Kidney epithelial cell (primary cell): ENCODE measurements around the gene VAV2. TPM values are rescaled to one million over a fixed set of nuclear protein-coding genes. Genes with fewer than 3 reads are reported as not detected.

Source experiments
- DNase-seq: peaks from one replicate; pipeline ENCODE4 v3.0.0-alpha.2; 2010; ENCODE audit warnings: low read depth
- H3K27me3 ChIP-seq: 2 replicates; pipeline ENCODE4 v1.6.0; 2011; ENCODE audit warnings: low read length; ENCODE audit not compliant: control insufficient read depth, insufficient read depth
- H3K36me3 ChIP-seq: 2 replicates; pipeline ENCODE4 v1.5.1; 2011; ENCODE audit warnings: low read length; ENCODE audit not compliant: control insufficient read depth, insufficient read depth
- H3K4me3 ChIP-seq: 2 replicates; pipeline ENCODE4 v1.5.1; 2011; ENCODE audit warnings: low read depth, mild to moderate bottlenecking, control low read depth, low read length
- total RNA-seq: library from RNA; depleted of rRNA; stranded (reverse); fragments of >200 nt; gene quantifications from 2 replicates; pipeline ENCODE4 v1.2.3, GENCODE V29; 2015
- TF ChIP-seq, protein P1 (sequence below): IDR thresholded peaks from 2 replicates; pipeline ENCODE4 v1.5.1; 2011; ENCODE audit warnings: mild to moderate bottlenecking, moderate library complexity, low read length, control low read depth, inconsistent platforms; ENCODE audit not compliant: insufficient read depth, poor library complexity, severe bottlenecking

VAV2 gene
- total RNA-seq, 1 donor from 2014 or later: 37.8 TPM

DNA sequence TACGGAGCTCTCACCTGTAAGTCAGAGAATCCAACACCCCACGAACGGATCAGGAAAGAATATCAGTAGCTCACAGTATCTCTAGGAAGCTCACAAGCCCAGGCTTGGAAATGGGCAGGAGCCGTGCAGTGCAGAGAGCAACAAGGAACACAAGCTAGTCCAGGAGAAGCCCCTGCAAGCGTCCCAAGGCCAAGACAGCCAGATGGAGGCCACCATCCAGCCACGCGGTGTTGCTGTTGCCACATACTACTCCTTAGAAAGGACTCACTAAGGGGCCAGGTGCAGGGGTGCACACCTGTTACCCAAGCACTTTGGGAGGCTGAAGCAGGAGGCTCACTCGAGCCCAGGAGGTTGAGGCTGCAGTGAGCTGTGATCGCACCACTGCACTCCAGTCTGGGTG lies 15.4 kb upstream of the VAV2 start:
- Histone ChIP-seq H3K4me3 (no peak overlapping the region), H3K27me3 (peaks cover 5% of the 10 kb centered on the region), H3K36me3 (no peaks in the 10 kb centered on the region)
- no peak for DNase-seq
- TF ChIP-seq, protein P1, sequence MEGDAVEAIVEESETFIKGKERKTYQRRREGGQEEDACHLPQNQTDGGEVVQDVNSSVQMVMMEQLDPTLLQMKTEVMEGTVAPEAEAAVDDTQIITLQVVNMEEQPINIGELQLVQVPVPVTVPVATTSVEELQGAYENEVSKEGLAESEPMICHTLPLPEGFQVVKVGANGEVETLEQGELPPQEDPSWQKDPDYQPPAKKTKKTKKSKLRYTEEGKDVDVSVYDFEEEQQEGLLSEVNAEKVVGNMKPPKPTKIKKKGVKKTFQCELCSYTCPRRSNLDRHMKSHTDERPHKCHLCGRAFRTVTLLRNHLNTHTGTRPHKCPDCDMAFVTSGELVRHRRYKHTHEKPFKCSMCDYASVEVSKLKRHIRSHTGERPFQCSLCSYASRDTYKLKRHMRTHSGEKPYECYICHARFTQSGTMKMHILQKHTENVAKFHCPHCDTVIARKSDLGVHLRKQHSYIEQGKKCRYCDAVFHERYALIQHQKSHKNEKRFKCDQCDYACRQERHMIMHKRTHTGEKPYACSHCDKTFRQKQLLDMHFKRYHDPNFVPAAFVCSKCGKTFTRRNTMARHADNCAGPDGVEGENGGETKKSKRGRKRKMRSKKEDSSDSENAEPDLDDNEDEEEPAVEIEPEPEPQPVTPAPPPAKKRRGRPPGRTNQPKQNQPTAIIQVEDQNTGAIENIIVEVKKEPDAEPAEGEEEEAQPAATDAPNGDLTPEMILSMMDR: no peak

DNA sequence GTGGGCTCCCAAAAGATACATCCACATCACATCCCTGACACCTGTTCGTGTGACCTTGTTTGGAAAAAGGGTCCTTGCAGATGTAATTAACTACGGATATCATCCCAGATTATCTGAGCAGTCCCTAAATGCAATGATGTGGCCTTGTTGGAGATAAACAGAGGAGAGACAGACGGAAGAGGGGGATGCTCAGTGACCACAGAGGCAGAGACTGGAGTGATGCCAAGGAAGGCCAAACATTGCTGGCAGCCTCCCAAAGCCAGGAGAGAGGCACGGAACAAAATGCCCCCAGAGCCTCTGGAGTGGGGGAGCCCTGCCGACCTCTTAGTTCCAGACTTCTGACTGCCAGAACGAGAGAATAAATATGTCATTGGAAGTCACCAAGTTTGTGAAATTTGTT lies 15.0 kb upstream of the VAV2 start:
- TF ChIP-seq, protein P1: no peak
- no peak overlapping the region for H3K4me3 ChIP-seq
- H3K36me3 ChIP-seq: no peaks in the 10 kb centered on the region
- peaks cover 5% of the 10 kb centered on the region for H3K27me3 ChIP-seq
- no peak for DNase-seq

DNA sequence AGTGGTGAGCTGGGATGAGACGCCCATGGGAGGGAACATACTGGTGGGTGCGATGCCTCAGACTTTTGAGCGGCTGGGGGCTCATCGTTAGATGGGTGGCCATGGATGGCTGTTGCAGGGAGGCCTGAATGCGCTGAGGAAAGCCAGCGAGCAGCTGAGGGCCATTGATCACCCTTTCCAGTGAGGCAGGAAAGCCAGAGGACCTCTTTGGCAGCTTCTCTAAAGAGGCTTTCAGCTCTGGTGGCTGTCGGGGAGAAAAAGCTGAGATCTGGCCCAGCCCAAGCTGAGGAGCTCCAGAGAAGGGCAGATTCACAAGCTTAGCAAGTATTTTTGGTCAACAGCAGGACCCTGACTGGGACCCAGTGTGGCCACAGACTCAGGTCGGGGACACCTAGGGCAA lies 13.3 kb upstream of the VAV2 start:
- Histone ChIP-seq H3K36me3 (no peaks in the 10 kb centered on the region), H3K4me3 (no peak overlapping the region), H3K27me3 (peaks cover 5% of the 10 kb centered on the region)
- TF ChIP-seq, protein P1: no peak
- no peak for DNase-seq

DNA sequence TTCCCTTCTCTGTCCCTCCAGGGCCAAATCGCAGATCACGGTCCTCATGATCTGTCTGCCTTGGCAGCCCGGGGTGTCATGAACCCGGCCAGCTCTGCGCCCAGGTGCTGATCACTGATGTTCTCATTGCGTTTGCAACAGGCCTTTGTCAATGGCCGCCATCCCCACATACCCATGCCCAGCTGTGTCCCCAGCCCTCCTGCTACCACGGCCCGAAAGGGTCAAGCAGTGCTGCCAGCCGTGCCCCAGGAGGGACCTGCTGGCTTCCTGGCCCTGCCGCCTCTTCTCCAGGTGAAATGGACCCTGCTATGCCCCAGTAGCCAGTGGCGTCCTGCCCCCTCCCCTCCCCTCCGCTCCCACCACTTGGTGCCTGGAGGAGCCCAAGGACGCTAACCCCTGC lies 12.8 kb upstream of the VAV2 start:
- Histone ChIP-seq H3K27me3 (peaks cover 5% of the 10 kb centered on the region), H3K4me3 (no peak overlapping the region), H3K36me3 (no peaks in the 10 kb centered on the region)
- no peak for DNase-seq
- TF ChIP-seq, protein P1: no peak

DNA sequence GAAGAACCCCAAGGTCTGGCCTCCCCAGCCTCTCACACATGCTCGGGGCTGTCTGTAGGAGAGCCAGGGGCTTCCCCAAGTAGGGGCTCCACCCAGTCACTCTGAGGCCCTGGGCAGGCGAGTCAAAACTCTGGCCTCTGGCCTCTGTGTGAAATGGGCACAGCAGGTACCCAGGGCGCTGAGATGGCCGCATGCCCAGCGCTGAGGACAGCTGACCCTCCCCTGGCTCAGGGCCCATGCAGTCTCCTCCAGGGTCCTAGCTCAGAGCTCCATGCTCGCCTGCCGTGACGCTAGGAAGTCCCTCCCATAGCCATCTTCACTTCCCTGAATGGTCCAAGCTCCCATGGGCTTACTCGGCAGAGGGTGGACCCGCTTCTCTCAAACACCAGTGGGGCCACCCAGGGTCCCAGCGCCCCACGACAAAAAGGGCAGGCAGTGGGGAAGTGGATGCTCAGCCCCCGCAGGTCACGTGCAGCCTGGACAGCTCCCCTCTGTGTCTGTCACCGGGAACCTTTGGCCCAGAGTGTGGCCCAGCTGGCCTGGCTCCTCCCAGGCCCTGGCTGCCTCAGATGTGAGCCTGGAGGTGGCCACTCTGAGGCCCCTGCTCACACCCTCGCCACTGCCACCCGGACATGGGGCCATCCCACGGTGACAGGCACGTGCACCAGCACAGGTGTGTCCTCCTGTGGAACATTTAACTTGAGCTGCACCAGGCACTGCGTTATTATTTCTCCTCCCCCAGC lies 12.2 kb upstream of the VAV2 start:
- Histone ChIP-seq H3K36me3 (no peaks in the 10 kb centered on the region), H3K27me3 (peaks cover 5% of the 10 kb centered on the region), H3K4me3 (no peak overlapping the region)
- TF ChIP-seq, protein P1: no peak
- DNase-seq: no peak

DNA sequence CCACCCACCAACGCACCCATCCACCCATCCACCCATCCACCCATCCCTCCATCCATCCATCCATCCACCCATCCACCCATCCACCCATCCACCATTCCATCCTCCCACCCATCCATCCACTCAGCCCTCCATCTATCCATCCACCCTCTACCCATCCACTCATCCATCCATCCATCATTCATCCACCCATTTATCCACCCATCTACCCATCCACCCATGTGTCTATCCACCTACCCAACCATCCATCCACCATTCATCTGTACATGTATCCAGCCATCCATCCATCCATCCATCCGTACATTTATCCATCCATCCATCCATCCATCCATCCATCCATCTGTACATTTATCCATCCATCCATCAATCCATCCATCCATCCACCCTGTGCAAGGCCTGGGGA lies 11.1 kb upstream of the VAV2 start:
- H3K36me3 ChIP-seq: no peaks in the 10 kb centered on the region
- no peak for DNase-seq
- H3K27me3 ChIP-seq: peaks cover 5% of the 10 kb centered on the region
- H3K4me3 ChIP-seq: no peak overlapping the region
- TF ChIP-seq, protein P1: no peak
